Upper lobe of left lung (tissue), 6 donors: ENCODE data around the gene MTRR. TPM values are rescaled to one million over a fixed set of nuclear protein-coding genes. Genes with fewer than 3 reads are reported as not detected.

ENCODE experiments used
- ATAC-seq, 2 donors: fragments of 200-7000 bp; cut with Tn5 transposase; one replicate each; pipeline ENCODE4 v1.9.1; 2022; ENCODE audit warnings: mild to moderate bottlenecking in 2 of 2, moderate library complexity in 2 of 2; ENCODE audit not compliant: low FRiP score in 2 of 2
- DNase-seq, 2 donors: peaks; one replicate each; pipeline ENCODE4 v3.0.0-alpha.2; 2019 to 2020
- H3K27ac ChIP-seq, 4 donors: fragments of 200-600 bp; sonication (generic); one replicate each; pipeline ENCODE4 v1.5.1; 2016 to 2019
- H3K27me3 ChIP-seq, 4 donors: fragments of 200-600 bp; sonication (generic); one replicate each; pipeline ENCODE4 v1.5.1; 2017 to 2019
- H3K36me3 ChIP-seq, 4 donors: fragments of 200-600 bp; sonication (generic); one replicate each; pipeline ENCODE4 v1.5.1; 2016 to 2019
- H3K4me1 ChIP-seq, 4 donors: fragments of 200-600 bp; sonication (generic); one replicate each; pipeline ENCODE4 v1.5.1; 2018 to 2019
- H3K4me3 ChIP-seq, 4 donors: fragments of 200-600 bp; sonication (generic); one replicate each; pipeline ENCODE4 v1.5.1; 2017 to 2019; ENCODE audit warnings: mild to moderate bottlenecking in 2 of 4, moderate library complexity in 1 of 4
- H3K9me3 ChIP-seq, 4 donors: fragments of 200-600 bp; sonication (generic); one replicate each; pipeline ENCODE4 v1.5.1; 2018 to 2019
- CTCF ChIP-seq, 6 experiments: fragments of 450-650 bp in 4 of 6; fragments of 200-600 bp in 2 of 6; sonication (generic) in 2 of 6; IDR thresholded peaks; one replicate each; pipeline ENCODE4 v1.5.1; 2016 to 2019; ENCODE audit warnings: antibody characterized with exemption in 6 of 6
- EP300 ChIP-seq, 4 donors: sonication (generic); formaldehyde crosslinking; IDR thresholded peaks; one replicate each; pipeline ENCODE4 v1.5.1; 2017; ENCODE audit warnings: antibody characterized with exemption in 4 of 4, control low read depth in 2 of 4
- POLR2A ChIP-seq, 4 donors: fragments of 450-650 bp; IDR thresholded peaks; one replicate each; pipeline ENCODE4 v1.5.1; 2016 to 2017; ENCODE audit warnings: antibody characterized with exemption in 4 of 4, mild to moderate bottlenecking in 2 of 4
- POLR2AphosphoS5 ChIP-seq, 2 donors: sonication (generic); formaldehyde crosslinking; IDR thresholded peaks; one replicate each; pipeline ENCODE4 v1.5.1; 2017; ENCODE audit warnings: antibody characterized with exemption in 2 of 2
- WGBS, 2 donors: methylation state at CpG; one replicate each; pipeline ENCODE4 v1.1.5; 2017 to 2018; 5-methylcytosine and 5-hydroxymethylcytosine counted together
- total RNA-seq, 6 donors: library from RNA; depleted of rRNA in 4 of 6; stranded (reverse); fragments of >200 nt in 4 of 6; gene quantifications; one replicate each; pipeline versions ENCODE4 v1.1.0 to v1.2.1, GENCODE V29; 2016 to 2021
- donor health status: DM: no; HTN: no; CAD: no; lungs with moderate emphysema.
- donor health status: DM: no; HTN: yes; CAD: no; lungs with severe emphysema.

MTRR gene
- total RNA-seq, 6 donors from 2014 or later = 91.1 to 157 (median 105) TPM

GRCh38 chr5:7926720-7927119 is 57.8 kb downstream of the MTRR start:
- no peaks in the 10 kb centered on the region for H3K36me3 ChIP-seq
- TF ChIP-seq CTCF (IDR thresholded peaks at IDR 0.05) (no peak), POLR2AphosphoS5 (IDR thresholded peaks at IDR 0.05) (no peak), POLR2A (IDR thresholded peaks at IDR 0.05) (no peak), EP300 (IDR thresholded peaks at IDR 0.05) (no peak)
- H3K4me1 ChIP-seq = no peaks in the 10 kb centered on the region
- peak in 1 of 2 donors; percentile 17 for DNase-seq
- WGBS, 2 donors = 65 to 88% methylated on average over 6 of the region's 6 CpGs
- H3K27me3 ChIP-seq = no peaks in the 10 kb centered on the region
- H3K9me3 ChIP-seq = no peaks in the 10 kb centered on the region
- no peak for ATAC-seq
- H3K4me3 ChIP-seq = no peak overlapping the region
- no peak overlapping the region for H3K27ac ChIP-seq

- H3K36me3 ChIP-seq = no peaks in the 10 kb centered on the region
- no peak overlapping the region for H3K4me3 ChIP-seq
- no peak overlapping the region for H3K27ac ChIP-seq
- no peaks in the 10 kb centered on the region for H3K27me3 ChIP-seq
- H3K9me3 ChIP-seq = no peaks in the 10 kb centered on the region
- no peaks in the 10 kb centered on the region for H3K4me1 ChIP-seq
- DNase-seq = peak in 1 of 2 donors; percentile 36
- peak; percentile 30 to 71 (median 60) for TF ChIP-seq CTCF (IDR thresholded peaks at IDR 0.05)
- TF ChIP-seq EP300 (IDR thresholded peaks at IDR 0.05) = no peak
- no peak for TF ChIP-seq POLR2AphosphoS5 (IDR thresholded peaks at IDR 0.05)
- peak; percentile 61 to 76 for ATAC-seq
- 53% methylated on average over 22 to 26 of the region's 26 CpGs for WGBS, 2 donors
These were observed 58.8 kb downstream of the MTRR start for GRCh38 chr5:7927466-7928375.

GRCh38 chr5:7930011-7930410 is 61.1 kb downstream of the MTRR start:
- DNase-seq (no peak), ATAC-seq (no peak)
- 48 to 51% methylated on average over 5 of the region's 5 CpGs for WGBS, 2 donors
- TF ChIP-seq POLR2A (IDR thresholded peaks at IDR 0.05) = no peak
- no peak for TF ChIP-seq CTCF (IDR thresholded peaks at IDR 0.05)
- no peak for TF ChIP-seq POLR2AphosphoS5 (IDR thresholded peaks at IDR 0.05)
- no peak for TF ChIP-seq EP300 (IDR thresholded peaks at IDR 0.05)
- H3K4me1 ChIP-seq = no peaks in the 10 kb centered on the region
- H3K4me3 ChIP-seq = no peak overlapping the region
- no peak overlapping the region for H3K27ac ChIP-seq
- no peaks in the 10 kb centered on the region for H3K36me3 ChIP-seq
- no peaks in the 10 kb centered on the region for H3K27me3 ChIP-seq
- no peaks in the 10 kb centered on the region for H3K9me3 ChIP-seq

GRCh38 chr5:7941692-7942091 is 72.7 kb downstream of the MTRR start:
- Histone ChIP-seq H3K36me3 (no peaks in the 10 kb centered on the region), H3K4me1 (no peaks in the 10 kb centered on the region), H3K9me3 (no peaks in the 10 kb centered on the region), H3K4me3 (no peak overlapping the region), H3K27ac (no peak overlapping the region), H3K27me3 (no peaks in the 10 kb centered on the region)
- DNase-seq = no peak
- ATAC-seq = no peak
- 75 to 81% methylated on average over 3 of the region's 3 CpGs for WGBS, 2 donors
- no peak for TF ChIP-seq EP300 (IDR thresholded peaks at IDR 0.05)

- no peak for DNase-seq
- no peaks in the 10 kb centered on the region for H3K27me3 ChIP-seq
- H3K27ac ChIP-seq = no peak overlapping the region
- TF ChIP-seq POLR2A (IDR thresholded peaks at IDR 0.05) = no peak
- TF ChIP-seq CTCF (IDR thresholded peaks at IDR 0.05) = no peak
- no peak for TF ChIP-seq POLR2AphosphoS5 (IDR thresholded peaks at IDR 0.05)
- no peak for TF ChIP-seq EP300 (IDR thresholded peaks at IDR 0.05)
- WGBS, 2 donors = 84 to 87% methylated on average over 4 of the region's 4 CpGs
- no peaks in the 10 kb centered on the region for H3K36me3 ChIP-seq
- no peaks in the 10 kb centered on the region for H3K4me1 ChIP-seq
- no peak overlapping the region for H3K4me3 ChIP-seq
- no peak for ATAC-seq
- no peaks in the 10 kb centered on the region for H3K9me3 ChIP-seq
These were observed 78.4 kb downstream of the MTRR start for GRCh38 chr5:7947301-7947700.

Other genes starting within 250 kb of the MTRR start
- gene CFAP90, start 18.0 kb upstream of the MTRR start, total RNA-seq = 10 to 100 TPM in 1 of 6 donors, 1 to 10 TPM in 4, under 1 TPM in 1; 0.54 to 11.3 (median 6.0) TPM
- gene FASTKD3, start 117 bp upstream of the MTRR start, total RNA-seq = 10 to 100 TPM in 3 of 6 donors, 1 to 10 TPM in 3; 1.6 to 21.0 (median 10.6) TPM